NOMO-1 treated with DMSO at 0.1 percent for 48 hours (cell line): ENCODE results near the gene LGALS4.
A peak's percentile ranks its signal among the peaks of the same experiment; 100 is the strongest.
"Not testable (repeated sequence)": the region's sequence is repeated elsewhere in the genome, so short reads cannot be mapped to it uniquely, and the experiment has no call there.

Experiments used
- DNase-seq: peaks from one replicate; lab custom pipeline; 2025; ENCODE audit not compliant: unreplicated experiment; lab: John Stamatoyannopoulos, UW

LGALS4 gene

DNA sequence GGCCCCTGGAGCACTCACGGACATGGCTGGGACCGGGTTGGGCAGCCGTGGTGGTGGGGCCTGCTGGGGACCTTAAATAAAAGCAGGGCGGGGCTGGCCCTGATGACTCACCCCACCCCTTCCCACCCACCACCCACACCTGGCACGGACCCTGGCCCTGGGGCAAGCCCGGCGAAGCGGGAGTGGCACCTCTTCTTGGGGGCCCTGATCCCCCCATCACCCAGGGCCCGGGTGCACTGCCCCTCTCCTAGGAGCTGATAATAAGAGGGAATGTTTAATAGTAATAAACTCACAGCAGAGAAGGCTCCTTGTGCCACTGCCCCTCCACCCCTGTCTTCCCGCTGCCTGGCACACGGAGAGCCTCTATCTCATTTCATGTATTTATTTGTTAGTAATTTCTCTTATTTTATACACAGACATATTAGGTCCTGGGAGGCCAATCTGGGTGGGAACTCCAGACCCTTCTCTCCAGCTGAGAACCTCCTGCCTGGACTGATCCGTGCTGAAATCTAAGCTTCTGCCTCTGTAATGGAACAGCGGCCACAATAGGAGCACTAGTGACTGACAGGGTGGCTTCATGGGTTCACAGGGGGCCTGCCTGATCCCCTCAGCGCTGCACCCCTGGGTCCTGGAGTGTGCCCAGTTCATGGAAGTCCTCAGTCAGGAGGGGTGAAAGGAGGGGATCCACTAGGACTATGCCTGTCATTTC lies 39.1 kb downstream of the LGALS4 start, which contains the start of gene LGALS7:
LGALS7 (minus strand) TSS at position 49 of the 709 bp plus-strand sequence; CDS start at position 24, 25 bp downstream.
- no peak for DNase-seq

DNA sequence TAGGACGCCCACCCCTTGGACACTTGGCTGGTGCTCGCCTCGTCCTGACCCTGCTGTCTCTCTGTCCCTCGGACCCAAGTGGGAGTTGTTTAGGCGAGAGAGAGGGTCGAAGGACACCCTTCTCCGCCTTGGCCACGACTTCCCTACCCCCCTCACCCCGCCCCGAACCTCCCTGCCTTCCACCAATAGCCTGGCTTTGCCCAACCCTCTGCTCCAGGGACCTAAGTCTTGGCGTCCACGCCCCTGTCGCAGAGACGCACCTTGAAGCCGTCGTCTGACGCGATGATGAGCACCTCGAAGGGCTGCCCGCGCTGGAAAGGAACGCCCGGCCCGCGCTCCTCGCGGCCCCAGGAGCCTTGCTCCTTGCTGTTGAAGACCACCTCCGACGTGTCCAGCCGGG lies 41.2 kb downstream of the LGALS4 start:
- DNase-seq: not testable (repeated sequence)

DNA sequence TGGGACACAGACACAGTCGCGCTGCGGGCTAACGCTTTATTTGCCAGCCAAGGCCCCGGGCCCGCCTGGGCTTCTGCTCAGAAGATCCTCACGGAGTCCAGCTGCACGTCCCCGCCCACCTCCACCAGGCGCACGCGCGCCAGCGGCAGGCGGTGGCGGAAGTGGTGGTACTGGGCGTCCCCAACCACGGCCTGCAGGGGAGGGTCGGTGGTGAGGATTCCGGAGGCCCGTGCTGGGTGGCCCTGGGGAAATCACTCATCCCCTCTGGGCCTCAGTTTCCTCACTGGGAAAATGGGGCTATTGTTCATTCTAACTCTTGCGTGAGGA lies 41.8 kb downstream of the LGALS4 start:
- not testable (repeated sequence) for DNase-seq

DNA sequence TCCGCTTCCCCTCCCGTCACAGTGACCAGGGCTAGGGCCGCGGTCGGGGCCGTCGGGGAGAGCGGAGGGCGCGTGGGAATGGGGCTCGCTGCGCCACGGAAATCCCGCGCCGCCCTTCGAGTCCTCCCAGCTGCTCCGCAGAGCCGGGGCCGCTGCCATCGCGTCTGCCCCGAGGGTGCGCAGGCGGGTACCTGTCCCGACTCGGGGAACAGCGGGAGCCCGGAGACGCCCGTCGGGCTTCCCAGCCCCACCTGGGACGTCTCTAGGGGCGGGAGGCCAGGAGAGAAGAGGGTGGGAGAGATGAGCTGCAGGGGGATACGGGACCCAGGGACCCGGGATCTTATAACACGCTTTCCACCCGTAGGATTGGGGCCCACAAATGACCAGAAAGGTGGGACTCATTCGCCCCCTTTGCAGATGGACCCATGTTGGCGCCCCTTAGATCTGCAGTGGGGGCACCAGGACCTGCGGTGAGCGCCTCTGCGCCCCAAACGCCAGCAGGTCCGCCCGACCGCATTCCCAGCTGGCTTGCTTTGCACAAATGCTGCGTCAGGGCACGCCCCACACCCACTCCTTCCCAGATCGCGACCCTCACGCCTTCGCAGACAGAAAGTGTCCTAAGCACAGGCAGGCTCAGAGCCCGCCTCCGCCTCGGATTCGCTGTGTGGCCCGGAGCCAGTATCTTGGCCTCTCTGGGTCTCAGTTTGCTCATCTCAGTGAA lies 42.4 kb downstream of the LGALS4 start:
- DNase-seq: not testable (repeated sequence)

DNA sequence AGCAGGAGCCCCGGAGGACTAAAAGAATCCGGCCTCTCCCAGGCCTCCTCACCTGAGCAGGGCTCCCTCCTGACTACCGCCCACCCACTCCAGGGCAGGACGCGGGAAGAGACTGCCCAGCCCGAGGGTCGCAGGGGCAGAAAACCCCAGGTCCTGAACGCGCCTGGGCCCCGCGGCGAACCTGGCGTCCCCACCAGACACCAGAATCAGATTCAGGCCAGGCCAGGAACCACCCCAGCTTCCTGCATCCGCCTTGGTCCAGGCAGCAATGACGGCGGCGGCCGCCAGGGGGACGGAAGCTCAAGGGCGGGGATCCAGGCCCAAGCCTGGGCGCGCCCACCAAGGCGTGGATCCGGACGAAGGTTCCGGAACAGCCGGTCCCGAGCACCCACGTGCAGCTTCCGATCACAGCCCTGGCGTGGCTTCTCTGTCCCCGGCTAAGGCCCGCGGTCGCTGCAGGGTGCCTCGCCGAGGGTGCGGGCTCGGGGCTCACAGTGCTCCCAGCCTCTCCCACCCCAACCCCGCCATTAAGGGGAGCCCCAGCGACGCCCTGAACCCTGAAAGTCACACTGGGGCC lies 43.0 kb downstream of the LGALS4 start:
- peak; percentile 59 for DNase-seq

DNA sequence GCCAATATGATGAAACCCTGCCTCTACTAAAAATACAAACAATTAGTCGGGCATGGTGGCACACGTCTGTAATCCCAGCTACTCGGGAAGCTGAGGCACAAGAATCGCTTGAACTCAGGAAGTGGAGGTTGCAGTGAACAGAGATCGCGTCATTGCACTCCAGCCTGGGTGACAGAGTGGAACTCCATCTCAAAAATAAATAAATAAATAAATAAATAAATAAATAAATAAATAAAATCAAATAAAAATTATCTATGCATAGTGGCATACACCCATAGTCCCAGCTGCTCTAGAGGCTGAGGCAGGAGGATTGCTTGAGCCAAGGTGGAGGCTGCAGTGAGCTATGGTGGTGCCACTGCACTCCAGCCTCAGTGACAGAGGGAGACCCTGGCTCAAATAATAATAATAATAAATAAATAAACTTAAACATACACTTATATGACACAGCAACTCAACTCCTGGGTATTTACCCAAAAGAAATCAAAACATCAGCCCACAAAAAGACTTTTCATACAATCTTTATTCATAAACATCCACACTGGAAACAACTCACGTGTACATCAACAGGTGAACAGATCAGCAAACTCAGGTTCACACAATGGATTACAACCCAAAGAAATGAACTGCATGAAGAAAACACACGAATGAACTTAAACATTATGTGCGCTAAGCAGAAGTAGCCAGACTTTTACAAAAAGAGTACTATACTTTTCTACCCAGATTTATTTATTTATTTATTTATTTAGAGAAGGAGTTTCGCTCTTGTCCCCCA lies 46.3 kb downstream of the LGALS4 start:
- DNase-seq: no peak

DNA sequence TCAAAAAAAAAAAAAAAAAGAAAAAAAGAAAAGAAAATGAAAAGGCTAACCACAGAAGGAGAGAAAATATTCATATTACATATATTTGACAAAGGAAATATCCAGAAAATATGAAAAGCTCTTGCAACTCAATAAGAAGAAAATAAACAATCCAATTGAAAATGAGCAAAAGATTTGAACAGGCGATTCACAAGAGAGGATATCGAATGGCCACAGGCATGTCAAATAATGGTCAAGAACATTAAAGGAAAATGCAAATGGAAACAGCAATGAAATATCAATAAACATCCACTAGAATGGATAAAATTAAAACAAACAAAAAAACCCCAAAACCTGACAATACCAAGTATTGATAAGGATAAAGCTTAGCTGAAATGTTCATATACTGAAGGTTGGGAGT lies 47.5 kb downstream of the LGALS4 start:
- DNase-seq: no peak

DNA sequence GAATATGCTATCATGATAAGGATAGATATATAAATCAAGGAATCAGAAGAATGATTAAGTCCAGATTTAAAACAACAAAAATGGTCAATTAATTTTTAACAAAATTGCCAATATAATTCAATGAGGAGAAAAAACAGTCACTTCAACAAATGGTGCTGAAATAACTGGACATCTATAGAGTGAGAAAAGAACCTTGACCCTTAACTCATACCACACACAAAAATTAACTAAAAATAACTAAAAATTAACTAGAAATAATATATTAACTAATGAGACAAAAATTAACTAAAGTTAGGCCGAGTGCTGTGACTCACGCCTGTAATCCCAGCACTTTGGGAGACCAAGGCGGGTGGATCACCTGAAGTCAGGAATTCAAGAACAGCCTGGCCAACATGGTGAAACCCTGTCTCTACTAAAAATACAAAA lies 48.9 kb downstream of the LGALS4 start:
- no peak for DNase-seq

DNA sequence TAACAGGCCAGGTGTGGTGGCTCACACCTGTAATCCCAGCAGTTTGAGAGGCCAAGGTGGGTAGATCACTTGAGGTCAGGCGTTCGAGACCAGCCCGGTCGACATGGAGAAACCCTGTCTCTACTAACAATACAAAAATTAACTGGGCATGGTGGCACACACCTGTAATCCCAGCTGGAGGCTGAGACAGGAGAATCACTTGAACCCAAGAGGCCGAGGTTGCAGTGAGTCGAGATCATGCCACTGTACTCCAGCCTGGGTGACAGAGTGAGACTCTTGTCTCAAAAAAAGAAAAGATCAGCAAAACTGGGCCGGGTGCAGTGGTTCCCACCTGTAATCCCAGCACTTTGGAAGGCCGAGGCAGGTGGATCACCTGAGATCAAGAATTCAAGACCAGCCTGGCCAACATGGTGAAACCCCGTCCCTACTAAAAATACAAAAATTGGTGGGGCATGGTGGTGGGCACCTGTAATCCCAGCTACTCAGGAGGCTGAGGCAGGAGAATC lies 50.8 kb downstream of the LGALS4 start:
- DNase-seq: not testable (repeated sequence)

DNA sequence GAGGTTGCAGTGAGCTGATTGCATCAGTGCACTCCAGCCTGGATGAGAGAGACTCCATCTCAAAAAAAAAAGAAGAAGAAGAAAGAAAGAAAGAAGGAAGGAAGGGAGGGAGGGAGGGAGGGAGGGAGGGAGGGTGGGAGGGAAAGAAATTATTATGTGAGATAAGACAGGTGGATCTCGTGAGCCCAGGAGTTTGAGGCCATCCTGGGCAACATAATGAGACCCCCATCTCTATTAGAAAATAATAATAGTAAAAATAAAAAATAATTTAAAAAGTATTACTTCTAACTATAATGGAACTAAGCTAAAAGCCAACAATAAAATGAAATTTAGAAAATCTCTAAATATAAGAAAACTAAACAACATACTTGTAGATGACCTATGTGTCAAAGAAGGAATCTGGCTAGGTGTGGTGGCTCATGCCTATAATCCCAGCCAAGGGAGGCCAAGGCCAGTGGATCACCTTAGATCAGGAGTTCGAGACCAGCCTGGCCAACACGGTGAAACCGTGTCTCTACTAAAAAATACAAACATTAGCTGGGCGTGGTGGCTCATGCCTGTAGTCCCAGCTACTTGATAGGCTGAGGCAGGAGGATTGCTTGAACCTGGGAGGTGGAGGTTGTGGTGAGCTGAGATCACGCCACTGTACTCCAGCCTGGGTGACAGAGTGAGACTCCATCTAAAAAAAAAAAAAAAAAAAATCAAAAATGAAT lies 51.8 kb downstream of the LGALS4 start:
- not testable (repeated sequence) for DNase-seq

DNA sequence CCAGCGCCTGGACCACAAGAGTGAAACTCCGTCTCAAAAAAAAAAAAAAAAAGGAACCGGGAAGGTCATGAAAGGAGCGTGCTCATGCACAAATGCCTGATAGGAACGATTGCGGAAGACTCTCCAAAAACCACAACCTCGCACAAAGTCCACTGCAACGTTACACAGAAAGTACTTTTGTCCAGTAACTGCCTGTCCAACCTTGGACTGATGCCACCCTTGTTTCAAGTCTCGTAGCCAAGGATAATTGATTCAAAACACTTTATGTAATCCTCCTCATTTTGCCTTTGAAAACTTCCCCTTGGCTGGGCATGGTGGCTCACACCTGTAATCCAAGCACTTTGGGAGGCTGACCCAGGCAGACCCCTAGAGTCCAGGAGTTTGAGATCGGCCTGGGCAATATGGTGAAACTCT lies 53.1 kb downstream of the LGALS4 start:
- DNase-seq: peak; percentile 39

DNA sequence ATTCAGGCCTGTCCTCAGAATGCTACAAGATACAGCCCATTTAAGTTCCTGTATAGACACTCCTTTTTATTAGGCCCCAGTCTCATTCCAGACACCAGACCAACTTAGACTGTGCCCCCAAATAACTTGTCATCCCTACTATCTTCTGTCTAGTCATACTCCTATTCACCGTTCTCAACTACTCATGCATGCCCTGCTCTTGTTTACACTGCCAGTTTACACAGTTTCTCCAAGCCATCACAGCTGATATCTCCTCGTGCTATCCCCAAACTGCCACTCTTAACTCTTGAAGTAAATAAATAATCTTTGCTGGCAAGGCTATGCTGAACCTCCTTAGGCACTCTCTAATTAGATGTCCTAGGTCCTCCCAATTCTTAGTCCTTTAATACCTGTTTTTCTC lies 58.5 kb downstream of the LGALS4 start:
- not testable (repeated sequence) for DNase-seq

DNA sequence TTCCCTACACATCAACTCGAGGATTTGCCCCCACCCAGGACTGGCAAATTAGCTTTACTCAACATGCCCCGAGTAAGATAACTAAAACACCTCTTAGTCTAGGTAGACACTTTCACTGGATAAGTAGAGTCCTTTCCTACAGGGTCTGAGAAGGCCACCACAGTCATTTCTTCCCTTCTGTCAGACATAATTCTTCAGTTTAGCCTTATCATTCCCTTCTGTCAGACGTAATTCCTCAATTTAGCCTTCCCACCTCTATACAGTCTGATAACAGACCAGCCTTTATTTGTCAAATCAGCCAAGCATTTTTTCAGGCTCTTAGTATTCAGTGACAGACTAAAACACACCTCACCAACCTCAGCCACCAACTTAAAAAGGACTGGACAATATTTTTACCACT lies 59.0 kb downstream of the LGALS4 start:
- not testable (repeated sequence) for DNase-seq
